Umbilical cord (tissue), 2 donors: Measurements from ENCODE around the gene PABPC1L. TPM values are rescaled to one million over a fixed set of nuclear protein-coding genes. Genes with fewer than 3 reads are reported as not detected.
A peak's percentile ranks its signal among the peaks of the same experiment; 100 is the strongest.
"Not testable (repeated sequence)": the region's sequence is repeated elsewhere in the genome, so short reads cannot be mapped to it uniquely, and the experiment has no call there.

Source experiments
- DNase-seq: peaks from one replicate; pipeline ENCODE4 v3.0.0-alpha.2; 2015; ENCODE audit warnings: low spot score
- total RNA-seq: library from RNA; depleted of rRNA; stranded (reverse); fragments of >200 nt; gene quantifications from one replicate; pipeline ENCODE4 v1.2.3, GENCODE V29; 2014; ENCODE audit warnings: low replicate concordance; ENCODE audit not compliant: insufficient read depth

Gene PABPC1L
- total RNA-seq = 6.5 TPM

DNA sequence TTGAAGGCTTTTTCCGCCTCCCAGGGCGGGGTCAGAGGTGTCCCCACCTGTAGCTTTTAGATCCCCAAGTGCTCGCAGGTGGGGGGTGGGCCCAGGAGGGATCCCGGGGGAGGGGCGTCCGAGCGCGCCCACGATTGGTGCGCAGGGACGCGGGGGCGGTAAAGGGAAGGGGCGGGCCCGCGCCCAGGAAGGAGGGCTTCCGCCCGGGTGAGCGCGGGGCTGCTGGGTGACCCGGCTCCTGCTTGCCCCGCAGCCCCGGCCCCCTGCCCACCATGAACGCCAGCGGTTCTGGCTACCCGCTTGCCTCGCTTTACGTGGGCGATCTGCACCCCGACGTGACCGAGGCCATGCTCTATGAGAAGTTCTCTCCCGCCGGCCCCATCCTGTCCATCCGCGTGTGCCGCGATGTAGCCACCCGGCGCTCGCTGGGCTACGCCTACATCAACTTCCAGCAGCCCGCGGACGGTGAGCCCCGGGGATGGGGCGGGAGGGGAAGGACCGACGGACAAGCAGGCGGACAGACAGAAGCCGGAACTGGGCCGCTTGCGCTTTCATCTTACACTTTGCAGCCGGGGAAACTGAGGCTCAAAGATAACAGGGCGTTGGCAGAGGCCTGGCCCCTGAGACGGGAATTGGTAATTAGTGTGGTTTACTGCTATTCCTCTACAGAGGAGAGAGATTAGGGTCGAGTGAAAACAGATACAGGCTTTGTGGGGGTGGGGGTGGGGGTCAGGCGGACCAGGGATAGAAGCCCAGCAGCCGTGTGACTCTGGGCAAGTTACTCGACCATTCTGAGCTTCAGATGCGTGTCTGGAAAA lies at the start of gene PABPC1L:
Gene PABPC1L, plus strand, starts transcription at position 189 of the 818 bp plus-strand sequence. Its CDS starts 84 bp downstream, at position 273.
- peak; percentile 55 for DNase-seq

DNA sequence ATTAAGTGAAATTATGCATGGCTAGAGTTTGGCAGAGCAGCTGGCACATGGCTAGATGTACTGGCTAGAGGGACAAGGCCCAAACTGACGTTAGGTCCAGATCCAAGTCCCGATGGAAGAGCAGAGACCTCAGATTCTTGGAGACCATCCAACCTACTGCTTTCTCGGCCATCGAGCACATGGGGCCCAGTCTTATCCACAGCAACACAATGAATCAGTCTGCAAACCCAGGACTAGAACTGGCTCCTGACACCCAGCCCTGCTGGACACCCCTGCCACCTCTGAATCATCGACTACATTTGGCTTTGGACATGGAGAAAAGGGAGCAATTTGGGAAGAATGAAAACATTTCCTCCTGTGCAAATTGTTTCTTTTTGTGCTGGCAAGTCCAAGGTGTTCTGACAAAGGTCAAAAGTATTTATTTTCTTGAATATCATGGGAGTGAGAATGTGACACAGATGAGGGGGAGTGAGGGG lies 48.3 kb upstream of the PABPC1L start:
- peak; percentile 5 for DNase-seq

DNA sequence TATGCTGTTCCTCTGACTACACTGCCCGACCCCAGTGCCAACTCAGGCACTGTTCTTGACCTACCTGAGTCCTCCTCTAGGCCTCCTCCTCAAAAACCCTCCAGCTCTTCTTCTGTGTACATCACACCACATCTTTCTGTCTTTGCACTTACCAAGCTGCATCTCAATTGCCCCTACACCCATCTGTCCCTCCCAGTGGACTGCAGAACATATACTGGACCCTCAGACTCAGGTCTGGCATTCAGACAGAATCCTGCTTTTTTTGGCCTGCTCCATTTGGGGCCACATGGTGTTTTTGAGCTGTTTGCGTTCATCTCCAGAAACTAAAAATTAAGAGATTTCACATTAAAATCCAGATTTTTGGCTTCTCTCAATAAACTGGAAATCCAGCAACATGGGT lies 47.6 kb upstream of the PABPC1L start:
- DNase-seq = no peak

DNA sequence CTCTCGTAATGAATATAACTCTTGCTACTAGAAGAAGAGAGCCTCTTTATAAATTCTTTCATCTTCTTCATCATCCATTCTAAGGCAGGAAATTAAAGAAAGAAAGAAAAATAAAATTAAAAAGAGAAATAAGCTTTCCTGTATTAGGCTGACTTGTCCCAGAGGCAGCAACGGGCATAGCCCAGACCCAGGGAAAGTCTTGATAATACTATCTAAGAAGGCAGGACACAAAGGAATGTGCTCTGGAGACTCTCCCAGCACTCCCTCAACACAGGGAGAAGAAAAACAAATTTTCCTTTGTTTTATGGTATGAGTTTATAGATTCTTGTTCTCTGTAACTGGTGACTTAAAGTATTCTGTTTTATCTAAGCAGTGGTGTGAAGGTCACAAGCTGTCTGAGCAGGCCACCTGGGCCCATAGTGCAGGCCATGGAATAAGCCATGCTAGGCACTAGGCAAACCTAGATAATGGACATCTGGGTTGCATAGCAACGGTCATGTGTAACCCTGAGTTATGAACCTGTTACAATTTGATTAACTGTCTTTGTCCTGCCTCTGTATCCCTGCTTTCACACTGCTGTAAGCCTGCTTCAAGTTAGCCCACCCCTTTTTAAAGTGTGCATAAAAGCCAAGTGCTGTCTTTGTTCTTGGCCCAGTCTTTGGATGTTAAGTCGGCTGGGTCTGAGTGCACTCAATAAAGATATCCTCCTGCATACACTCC lies 46.3 kb upstream of the PABPC1L start:
- DNase-seq = peak; percentile 51

DNA sequence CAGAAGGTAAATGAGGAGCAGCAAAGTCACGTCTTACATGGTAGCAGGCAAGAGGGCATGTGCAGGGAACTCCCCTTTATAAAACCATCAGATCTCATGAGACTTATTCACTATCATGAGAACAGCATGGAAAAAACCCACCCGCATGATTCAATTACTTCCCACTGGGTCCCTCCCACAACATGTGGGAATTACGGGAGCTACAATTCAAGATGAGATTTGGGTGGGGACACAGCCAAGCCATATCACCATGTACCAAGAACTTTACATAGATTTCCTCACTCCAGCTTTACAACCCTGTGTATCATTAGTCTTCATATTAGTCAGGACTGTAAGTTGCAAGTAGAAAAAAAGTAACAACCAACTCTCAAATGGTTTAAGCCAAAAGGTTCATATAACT lies 45.4 kb upstream of the PABPC1L start:
- not testable (repeated sequence) for DNase-seq

DNA sequence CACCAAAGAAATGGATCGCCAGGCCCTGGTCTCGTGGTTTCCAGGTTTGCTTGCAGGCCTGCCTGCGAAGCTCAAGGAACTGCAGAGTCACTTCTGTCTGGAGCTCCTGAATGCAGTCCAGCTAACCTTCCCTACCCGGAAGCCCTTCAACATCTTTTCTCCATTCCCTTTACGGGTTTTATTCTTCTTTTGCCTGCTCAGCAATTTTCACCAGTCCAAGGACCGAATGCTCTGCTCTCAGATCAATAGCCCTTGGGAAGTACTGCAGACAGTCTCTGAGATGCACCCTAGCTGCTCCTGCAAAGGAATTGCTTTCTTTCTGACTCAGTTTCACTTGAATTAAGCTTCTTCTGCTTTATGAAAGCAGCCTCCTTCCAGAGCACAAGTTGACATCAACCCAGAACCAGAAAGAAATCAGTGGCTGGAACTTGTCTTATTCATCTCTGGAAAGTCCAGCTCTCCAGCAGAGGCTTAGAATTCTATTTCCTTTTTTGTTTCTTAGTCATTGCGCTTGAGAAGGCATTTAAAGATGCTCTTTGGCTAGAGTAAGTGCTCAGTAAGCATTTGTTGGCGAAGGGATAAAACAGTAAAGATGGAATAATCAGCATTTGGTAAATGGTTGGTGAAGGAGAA lies 43.0 kb upstream of the PABPC1L start:
- DNase-seq = peak; percentile 60

DNA sequence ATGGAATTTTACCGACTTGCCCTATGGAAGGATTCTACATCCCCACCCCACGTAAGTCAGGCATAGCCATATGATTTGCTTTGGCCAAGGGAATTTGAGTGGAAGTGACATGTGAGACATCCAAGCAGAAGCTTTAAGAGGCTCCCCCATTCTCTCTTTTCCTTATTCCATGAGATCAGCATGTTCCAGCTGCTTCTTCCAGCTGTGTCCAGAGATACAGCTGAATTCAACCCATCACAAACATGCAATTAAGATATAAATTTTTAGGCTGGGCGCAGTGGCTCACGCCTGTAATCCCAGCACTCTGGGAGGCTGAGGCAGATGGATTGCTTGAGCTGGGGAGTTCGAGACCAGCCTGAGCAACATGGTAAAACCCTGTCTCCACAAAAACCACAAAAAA lies 40.4 kb upstream of the PABPC1L start:
- DNase-seq = no peak

DNA sequence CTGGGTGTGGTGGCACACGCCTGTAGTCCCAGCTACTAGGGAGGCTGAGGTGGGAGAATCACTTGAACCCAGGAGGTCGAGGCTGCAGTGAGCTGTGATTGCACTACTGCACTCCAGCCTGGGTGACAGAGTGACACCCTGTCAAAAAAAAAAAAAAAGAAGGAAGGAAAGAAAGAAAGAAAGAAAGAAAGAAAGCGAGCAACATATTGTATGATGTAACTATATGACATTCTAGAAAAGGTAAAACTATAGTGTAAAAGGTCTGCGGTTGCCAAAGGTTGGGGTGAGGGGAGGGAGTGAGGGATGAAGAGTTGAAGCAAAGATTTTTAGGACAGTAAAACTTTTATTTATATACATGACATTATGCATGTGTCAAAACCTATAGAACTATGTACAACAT lies 27.5 kb upstream of the PABPC1L start:
- DNase-seq = not testable (repeated sequence)

DNA sequence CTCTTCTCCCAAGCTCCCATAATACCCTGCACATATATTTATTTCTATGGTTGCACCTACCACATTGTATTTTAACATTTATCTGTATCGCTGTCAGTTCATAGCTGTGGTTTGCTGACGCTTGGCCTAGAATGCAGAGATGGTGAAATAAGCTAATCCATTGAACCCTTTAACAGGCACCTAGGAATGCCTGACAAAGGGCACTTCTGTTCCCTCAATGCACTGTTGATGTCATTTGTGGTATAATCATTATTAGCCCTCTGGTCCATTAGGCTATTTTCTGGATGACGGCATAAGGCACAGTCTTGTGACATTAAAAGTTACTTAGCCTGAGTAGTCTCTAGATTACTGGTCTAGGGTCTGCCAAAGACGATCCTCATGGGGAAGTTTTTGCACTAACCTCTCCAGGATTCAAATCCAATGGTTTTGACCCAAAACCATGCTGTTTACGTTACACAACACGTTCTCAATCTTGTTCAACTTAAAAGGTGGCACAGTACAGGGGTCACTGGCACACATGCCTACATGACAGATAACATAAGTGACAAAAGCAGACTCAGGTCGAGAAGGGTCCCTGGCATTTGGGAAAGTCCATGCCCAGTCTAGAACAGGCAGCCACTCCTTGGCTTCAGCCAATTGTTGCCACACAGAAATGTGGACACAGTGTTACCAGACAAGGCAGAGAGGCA lies 26.5 kb upstream of the PABPC1L start:
- no peak for DNase-seq

DNA sequence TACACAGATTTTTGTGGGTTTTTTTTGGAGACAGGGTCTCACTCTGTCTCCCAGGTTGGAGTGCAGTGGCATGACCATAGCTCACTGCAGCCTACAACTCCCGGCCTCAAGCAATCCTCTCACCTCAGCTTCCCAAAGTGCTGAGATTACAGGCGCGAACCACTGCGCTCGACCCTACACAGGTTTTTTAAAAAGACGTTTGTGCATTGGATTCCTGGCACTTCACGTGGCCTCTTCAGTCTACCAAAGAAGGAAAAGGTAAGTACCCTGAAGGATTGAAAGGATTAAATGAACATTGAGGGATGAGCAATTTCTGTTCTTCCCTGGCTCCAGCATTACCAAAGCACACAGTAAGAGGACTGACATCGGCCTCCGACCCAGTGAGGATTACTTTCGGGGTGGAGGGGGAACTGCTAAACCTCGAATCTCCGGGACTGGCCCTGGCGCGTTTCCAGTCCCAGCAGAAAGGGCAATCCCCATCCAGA lies 24.9 kb upstream of the PABPC1L start:
- DNase-seq = no peak

DNA sequence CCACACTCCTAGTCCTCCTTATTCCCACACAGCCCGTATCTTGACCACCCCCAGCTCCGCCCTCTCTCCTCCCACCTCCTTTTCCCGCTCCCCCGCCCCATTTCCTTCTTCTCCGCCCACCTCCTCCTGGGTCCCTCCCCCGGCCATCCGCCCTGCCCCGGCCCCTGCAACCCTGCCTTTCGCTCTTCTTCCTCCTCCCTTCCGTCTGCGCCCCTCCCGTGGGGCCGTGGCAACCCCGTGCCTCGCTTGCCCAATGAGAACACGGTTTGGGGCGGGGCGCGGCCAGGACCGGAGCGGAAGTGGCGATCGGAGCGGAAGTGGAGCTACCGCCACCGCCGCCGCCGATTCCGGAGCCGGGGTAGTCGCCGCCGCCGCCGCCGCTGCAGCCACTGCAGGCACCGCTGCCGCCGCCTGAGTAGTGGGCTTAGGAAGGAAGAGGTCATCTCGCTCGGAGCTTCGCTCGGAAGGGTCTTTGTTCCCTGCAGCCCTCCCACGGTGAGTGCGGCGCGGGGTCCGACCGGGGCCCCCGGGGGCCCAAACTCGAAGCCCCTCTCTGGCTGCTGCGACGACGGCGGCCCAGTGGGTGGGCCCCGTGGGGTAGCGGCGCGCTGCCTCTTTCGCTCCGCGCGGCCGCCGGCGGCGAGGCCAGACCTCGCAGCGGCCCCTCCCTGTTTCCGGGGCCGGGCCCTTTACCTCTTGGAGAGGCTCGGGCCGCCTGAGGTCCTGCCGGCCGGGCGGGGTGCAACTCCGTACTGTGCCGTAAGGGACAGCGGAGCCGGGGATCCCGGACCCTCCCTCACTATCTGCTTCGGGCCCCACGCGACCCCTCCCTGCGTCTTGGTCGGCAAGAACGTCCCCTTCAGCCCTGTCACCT lies 24.2 kb upstream of the PABPC1L start, which contains the start of gene YWHAB:
Gene YWHAB, plus strand, starts transcription at position 314 of the 874 bp plus-strand sequence. CDS start 15,829 bp downstream, outside the sequence.
- DNase-seq = peak; percentile 100

DNA sequence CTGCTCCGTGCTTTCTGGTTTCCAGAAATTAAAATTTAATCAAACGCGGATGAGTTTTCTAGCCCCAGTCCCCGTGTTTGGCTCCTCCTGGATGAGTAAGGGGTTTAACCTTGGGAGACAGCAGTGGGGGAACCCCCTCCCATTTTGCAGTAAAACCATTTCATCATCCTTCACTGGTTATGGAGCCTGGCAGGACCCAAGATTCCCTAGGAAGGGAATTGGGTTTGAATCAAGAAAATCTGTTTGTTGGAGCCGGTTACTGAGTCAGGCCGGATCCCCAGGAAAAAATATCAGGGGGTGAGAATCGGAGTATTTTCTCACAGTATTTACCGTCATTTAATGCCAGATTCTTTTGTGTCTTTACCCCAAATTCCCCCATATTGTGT lies 23.6 kb upstream of the PABPC1L start:
- no peak for DNase-seq

DNA sequence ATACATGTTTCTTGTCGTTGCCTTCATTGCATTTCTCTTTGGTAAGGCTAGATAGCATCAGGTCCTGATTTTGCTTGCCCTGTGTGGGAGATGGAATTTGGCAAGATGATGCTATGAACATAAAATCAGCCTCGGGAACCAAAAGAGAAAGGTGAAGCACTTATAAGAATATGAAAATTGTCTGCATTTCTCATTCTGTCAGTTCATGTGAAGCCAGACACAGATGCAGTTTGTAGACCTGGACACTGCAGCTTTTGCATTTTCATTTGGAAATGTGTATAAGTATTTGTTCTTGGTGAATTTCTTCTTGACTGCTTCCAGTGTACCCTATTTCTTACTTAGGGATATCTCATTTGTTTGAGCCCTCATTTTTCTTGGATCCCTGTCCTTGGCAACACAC lies 23.0 kb upstream of the PABPC1L start:
- no peak for DNase-seq

DNA sequence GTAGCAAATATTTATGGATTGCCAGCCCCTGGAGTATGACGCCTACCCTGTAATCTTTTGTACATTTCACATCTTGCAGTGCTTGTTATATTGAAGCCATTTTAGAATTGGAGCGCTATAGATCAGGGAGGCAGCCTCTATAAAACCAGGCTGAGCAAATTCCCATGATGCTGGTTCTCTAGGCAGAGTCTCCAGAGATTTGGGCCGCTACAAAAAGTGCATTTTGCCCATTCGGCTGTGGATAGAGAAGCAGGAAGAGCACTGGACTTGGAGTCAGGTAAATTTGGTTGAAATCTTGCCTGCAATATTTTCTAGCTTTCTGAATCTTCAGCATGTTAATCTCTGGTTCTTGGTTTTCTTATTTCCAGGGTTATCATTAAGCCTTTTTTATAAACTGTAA lies 22.4 kb upstream of the PABPC1L start:
- DNase-seq = no peak

DNA sequence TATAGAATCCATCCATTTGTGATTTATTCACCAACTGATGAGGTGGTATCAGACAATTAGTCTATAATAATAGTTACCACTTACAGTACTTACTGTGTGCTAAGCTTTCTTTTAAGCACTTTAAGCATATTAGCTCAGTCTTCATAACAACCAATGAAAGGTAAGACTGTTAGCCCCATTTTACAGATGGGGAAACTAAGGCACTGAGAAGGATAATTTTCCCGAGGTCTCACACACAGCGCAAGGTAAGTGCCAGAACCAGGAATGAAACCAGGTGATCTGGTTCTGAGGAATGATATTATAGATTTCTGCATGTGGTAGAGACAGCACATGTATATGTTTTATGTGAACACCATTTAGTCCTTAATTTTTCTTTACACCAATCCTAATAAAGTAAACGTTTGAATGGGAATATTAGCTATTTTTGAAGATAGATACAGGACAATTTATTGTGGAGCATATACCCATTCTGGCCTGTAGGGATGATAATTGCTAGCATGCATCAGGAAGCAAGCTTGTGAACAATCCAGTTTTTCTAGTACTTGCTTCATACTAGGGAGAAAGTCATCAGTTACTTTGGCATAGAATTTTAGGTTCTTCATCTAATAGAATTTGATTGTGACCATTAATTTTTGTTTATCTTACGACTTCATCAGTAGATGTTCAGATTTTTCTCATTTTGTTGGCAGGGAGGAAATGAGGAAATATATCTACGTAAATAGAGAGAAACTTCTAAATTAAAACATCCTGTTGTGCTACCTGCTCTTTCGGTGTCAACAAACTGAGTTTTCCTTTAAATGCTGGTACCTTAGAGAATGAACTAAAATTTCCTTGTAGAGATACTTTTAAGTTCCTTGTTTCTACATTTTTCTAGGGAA lies 21.4 kb upstream of the PABPC1L start:
- peak; percentile 21 for DNase-seq

DNA sequence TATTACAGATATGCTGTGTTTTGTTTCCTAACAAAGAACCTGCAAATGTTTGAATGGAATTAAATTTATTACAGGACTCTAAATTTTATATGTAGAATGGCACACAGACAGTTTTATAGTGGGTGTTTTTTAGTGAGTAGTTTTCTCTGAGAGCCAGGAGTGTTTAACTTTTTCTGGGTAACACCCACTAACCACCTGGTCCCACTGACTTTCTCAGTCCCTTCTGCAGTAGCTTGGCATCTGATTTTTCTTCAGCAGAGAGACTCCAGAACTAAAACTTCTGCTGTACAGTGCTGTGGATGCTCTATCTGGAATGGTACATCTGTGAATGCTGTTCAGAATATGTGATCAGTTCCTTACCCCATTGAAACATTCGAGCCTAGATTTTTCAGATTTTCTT lies 18.0 kb upstream of the PABPC1L start:
- no peak for DNase-seq

DNA sequence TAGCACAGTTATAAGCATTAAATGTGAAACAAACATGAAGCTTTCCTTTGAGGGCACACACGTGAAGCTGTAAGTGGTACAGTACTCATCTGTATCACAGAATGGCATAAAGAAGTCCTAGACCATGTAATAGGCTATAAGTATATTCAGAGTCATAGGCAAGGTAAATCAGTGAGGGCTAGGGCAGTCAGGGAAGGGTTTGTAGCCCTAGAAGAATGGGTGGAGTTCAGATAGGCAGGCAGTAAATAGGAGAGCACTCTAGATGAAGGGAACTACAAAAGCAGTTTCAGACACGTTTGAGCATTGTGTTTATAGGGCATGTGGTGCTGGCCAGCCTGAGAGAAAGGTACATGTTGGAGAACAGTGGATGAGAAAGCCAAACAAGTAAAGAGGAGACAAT lies 14.9 kb upstream of the PABPC1L start:
- no peak for DNase-seq

DNA sequence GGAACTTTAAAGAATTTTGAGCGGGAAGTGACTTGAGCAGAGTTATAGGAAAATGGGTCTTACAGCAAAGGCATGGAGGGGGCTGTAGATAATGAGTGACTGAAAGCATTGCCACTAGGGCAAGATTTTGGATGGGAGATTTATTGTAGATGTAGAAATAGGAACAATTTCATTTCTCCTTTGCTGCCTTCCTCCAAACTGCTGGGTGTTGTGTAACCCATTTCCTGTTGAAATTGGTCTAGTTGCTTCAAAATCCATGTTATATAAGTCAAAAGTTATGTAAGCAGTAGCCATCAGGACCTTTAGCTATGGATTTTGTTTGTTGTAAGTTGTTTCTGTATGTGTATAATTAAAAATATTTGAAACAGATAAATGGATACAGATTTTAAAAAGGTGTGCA lies 13.3 kb upstream of the PABPC1L start:
- no peak for DNase-seq

DNA sequence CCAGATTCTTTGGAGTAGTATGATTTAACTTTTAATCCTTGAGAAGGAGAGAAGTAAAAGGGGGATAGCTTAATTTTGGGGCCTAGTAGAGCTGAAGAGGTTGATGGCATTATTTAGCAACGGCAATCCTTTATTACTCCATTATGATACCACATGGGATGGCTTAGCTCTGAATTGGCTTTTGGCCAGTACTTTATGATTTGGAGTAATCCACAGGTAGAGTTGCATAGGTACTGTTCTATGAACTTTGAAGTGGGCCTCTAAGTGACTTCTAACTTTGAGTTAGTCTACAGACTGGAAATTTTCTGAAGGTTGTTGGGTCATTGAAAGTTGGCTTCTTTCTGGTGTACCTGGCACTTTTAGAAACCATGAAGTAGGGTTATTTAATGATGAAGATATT lies 12.7 kb upstream of the PABPC1L start:
- no peak for DNase-seq
